HG03378 (cell line): ENCODE data around the gene TMIGD3.

Source experiments
- ATAC-seq: cut with Tn5 transposase; IDR thresholded peaks from one replicate; pipeline ENCODE4 v1.9.1; 2021; ENCODE audit warnings: mild to moderate bottlenecking, moderate library complexity; ENCODE audit not compliant: unreplicated experiment

TMIGD3 gene

DNA sequence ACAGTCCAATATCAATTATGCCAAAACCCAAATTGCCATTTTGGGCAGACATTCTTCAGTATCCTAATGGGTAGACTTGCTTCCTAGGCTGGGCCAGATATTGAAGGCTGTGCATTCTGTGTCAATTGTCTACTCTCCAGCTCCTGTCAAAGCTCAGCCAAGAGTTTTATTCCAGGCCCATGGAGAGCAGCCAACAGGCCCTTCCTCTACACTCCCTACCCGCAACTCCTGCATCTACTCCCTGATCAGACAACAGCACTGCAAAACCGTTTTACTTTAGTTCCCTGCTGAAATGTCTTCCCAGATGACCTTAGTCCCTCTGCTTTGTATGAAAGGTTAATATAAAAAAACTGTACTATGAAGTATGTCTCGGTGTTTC, 6.6 kb upstream of the TMIGD3 start:
- ATAC-seq: no peak

DNA sequence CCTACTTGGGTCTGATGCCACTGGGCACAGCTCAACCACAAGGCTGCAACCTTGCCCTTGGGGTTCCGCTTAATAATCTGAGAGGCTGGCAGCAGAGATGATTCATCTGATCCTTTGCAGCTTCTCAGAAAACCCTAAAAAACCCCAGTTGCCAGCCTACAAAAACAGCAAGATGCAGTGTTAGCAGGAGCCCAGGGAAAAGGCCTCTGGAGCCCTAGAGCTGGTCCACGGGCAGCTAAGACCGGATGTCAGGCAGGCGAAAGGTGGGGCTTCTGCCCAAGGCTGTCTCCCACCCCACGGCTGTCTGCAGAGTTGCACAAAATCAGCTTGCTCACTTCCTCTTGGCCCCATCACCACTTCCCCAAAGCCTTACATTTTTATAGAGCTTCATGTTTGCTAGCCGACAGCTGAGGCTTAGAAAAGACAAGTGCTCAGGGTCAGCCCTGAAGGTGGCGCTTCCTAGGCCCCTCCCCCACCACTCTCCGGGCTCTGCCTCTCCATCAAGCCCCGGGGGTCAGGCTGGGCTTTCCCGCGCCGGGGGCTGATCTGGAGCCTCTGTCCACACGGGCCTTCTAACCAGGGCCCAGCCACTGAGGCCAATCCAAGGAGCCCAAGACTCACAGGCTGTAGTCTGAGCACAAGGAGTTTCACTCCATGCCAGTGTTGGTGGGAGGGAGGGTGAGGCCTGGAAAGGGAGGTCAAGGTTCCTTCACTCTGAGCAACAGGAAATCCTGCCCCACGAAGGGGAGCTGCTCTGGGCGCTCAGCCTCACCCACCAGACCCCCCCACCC, 4.2 kb upstream of the TMIGD3 start:
- ATAC-seq: peak; percentile 59

DNA sequence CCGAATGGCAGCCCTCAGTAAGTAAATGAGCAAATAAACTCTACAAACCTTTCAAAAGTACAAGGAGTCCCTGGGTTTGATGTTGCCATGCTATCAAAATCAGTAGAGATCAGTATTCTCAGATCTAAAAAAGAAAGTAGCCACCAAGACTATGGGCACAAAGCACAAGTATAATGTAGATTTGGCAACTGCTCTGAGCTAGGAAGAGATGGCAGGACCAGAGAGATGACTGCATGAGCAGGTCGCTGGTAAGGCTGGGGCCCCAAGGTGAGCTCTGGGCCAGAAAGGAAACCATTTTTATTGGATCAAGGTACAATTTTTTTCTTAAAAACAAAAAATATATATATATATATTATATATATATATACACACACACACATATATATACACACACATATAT, 3.1 kb upstream of the TMIGD3 start:
- ATAC-seq: no peak

DNA sequence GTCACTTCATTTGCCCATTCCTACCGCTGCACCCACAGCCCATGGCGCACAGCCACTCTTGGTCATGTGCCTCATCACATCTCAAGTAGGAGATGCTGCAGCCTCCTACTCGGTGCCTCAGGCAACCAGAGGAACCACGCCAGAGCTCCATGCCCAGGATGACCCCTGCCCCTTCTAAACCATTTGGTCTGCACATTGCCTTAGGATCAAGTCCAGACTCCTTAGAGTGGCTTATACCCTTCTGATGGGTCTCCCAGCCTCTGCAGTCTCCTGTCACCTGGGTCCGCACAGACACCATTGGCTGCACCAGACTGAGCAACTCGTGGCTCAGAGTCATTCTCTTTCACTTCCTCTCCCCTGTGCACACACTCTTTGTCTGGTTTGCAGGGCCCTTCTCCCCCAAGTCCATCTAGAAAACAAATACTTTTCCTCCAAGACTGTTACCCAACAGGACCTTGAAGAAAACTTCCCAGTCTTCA, 2.2 kb upstream of the TMIGD3 start:
- peak; percentile 36 for ATAC-seq

DNA sequence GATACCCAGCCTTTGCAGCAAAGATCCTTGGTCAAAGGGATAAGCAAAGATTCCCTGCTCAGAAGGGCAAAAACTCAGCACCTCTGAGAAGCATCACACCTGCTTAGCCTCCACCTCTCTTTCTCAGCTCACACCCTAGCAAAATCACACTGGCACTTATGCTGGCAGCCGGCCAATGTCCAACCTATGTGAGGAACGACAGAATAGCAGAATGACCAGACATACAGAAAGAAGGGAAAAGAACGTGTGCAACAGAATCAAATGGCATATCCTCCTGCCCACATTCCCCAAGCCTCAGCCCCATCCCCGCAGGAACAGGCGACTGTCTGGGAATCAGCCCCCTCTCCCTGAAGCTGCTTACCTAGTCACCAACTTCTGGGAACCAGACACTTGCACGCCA, 664 bp upstream of the TMIGD3 start:
- no peak for ATAC-seq

DNA sequence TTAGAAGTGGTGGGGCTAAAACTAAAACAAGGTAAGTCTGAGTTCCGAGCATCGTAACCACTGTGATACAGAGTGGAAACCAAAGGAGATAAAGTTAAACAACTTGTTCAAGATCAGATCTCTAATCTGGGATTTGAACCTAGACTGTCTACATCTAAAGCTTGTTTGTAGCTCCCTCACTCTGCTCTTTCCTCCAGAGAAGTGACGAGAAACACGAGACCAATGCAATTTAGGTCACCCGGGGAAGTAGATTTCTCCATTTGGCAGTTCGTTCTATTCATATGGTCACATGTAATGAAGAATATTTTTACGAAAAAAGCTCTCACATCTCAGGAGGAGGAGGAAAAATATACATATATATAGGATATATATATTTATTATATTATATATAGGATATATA, 1.8 kb downstream of the TMIGD3 start:
- no peak for ATAC-seq

DNA sequence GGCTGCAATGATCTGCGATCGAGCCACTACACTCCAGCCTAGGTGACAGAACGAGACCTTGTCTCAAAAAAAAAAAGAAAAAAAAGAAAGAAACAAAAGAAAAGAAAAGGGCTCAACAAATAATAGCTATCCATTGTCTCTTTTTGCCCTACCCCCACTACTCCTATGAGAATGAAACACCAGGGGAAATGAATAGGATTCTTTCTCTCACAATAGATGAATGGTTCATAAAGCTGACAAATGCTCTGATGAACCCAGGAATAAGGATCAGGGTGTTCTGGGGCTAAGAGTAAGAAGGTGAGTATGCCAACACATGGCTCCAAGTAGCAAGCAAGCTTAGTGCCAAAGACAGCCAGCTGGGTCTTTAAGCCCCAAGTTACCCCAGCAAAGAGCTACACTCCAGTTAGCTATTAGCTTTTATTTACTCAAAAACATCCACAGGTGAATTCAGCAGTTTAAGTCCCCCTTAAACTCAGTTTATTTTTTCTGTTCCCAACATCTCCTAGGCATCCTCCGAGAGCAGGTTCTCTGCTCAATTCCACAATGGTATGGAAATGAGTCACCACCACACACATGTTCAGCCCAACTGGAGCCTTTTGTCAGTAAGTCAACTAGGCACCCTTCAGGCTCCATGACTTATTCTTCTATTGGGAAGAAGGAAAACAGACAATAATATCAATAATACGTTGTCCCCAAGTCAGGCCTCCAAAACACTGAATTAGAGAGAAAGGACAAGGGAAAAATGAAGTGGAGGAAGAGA, 4.2 kb downstream of the TMIGD3 start:
- ATAC-seq: no peak

DNA sequence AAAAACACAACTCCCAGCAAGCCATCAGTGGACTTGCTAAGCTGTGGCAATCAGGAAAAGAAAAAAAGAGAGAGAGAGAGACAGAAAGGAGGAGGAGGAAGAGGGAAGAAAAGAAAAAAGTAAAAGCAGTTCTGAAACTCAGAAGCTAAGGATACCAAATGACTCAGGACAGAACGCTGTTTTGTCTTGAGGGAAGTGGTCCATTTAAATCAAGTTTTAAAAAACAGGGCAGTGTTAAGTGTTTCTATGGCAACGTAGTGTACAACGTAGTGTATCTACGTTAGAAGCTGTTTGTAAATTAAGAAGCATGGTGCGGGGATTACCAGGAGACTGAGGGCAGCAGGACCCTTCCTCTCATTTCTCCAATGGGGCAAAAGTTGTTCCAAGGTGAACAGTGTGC, 5.8 kb downstream of the TMIGD3 start:
- ATAC-seq: no peak

DNA sequence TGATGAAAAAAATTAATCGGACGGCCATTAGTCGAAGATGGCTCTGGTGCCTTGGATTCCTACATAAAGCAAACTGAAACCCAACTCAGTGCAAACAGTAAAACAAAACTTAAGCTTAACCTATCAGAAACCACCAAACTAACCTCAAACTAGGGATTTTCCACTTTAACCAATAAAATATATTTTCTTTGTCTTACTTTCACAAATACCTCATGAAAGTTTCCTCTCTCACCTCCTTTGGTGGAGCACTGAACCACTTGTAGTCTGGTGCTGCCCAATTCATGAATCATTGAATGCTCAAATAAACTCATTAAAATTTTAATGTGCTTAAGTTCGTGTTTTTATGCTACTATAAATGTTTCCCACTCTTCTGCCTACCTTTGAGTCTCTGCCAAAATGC, 7.0 kb downstream of the TMIGD3 start:
- ATAC-seq: no peak

DNA sequence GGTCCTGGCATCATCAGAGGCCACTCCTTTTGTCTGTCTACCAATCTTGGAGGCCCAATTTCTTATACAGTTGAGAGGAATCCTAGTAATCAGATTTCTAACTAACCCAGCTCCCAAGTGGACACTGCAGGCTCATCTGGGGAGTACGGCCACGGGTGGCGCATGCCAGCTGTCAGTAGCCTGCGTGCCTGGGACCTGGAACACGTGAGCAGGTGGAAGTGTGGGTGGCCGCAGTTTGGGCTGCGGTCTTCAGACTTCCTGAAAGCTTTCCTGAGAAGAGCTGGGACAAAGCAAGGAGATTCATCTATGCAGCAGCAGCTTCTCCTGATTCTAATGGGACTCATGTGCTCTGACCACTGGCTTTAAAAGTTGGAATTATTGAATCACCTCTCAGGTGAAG, 12.4 kb downstream of the TMIGD3 start:
- no peak for ATAC-seq

DNA sequence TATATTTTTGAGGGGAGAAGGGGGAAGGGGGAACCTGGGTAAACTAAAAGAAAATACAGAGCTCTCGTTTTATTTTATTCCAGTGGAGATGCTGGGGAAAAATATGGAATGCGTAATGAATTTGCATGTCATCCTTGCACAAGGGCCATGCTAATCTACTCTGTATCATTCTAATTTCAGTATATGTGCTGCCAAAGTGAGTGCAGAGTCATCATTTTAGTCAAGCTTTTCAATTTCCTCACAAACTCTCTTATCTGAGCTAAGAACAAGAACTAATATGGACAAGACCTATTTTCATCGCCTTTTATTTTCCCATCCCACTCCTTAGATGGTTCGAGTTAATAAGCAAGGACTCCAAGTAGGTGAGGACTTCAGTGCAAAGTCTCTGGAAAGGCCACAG, 13.2 kb downstream of the TMIGD3 start:
- no peak for ATAC-seq

DNA sequence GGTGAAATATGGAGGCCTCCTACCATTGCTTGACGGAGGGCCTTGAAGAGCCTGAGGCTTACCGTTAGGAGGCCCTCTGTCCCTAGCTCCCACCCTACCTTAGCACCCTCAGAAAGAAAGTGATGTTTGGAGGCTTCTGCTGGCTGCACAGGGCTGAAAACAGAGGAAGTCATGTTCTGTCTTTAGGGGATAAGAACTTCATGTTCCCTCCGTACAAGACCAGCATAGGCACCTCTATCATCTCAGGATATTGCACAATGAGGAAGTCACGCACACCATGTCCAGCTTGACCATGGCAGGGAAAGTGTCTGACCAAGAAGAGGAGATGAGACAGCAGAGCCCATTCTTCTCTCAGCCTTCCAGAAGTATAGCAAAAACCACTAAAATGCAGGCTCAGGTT, 13.8 kb downstream of the TMIGD3 start:
- ATAC-seq: no peak

DNA sequence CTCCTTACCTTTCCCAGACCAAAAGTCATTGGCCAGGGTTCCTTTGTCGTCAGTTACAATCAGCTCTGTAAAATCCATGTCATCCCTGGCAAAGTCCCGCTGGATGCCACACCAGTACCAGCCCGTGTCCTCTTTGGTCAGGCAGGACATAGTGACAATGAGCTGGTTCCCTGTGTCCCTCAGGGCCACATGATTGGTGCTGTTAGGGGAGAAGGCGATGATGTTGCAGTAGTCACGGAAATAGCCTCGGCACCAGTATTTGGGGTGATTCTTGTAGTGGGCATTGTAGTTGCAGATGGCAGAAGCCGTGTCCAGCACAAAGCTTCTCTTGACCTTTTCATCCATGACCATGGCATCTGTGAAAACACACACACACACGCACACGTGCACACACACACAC, 14.8 kb downstream of the TMIGD3 start:
- no peak for ATAC-seq

DNA sequence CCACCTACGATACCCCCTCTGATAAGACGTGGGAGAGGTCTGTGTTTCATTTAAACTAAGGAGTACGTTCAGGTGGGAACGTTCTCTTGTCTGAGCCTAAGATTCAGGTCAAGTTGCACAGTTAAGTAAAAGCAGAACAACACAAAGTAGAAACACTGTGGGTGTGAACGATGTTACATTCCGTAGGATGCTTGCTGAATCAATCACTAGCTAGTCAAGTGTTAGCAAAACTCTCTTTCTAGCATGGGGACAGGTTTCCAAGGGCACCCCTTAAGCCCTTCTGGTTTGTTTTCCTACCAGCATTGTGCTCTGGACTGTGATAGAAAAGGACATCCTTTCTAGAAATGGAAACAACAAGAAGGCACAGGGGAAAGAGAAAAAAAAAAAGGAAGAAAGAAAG, 16.3 kb downstream of the TMIGD3 start:
- no peak for ATAC-seq

DNA sequence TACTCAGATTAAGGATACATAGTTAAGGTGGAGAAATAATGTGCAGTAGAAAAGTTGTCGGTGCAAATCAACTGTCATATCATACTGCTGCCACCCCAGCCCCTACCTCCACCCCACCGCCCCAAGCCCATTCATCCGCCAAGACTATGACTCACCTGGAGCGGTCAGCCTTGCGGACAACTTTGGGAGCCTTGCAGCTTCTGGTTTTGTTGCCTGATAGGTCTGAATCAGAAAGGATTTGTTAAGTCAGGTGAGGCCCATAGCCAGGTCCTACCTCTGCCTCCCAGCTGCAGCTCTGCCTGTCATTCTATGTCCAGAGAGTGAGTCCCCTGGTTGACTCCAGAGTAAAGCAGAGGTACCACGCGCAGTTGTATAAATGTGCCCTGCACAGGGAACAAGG, 17.0 kb downstream of the TMIGD3 start:
- no peak for ATAC-seq

DNA sequence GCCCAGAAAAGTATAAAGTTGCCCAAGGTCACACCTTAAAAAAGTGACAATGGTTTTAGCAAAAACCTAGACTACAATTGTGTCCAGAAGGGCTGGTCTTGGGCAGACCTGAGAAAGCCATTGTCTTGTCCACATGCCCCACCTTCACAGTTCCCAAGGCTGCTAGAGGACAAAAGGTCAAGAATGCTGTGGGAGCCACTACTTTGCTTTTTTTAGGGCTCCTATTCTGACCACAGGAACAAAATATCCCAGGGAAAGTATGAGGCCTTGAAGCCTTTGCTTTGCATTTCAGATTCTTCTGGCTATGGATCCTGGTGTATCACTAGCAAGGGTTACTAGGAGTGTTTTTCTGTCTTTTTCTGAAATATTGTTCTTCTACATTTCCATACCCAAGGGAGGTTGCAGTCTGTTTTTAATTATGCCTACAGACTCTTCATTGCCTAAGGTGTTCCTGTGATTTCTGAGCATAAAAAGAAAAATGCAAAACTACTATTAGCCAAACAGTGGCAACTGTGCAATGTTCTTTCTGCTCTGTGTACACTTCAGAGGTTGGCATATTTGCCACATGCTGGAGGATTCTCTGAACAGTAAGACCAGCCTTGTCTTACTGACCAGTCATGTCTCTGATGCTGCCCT, 18.9 kb downstream of the TMIGD3 start:
- no peak for ATAC-seq

DNA sequence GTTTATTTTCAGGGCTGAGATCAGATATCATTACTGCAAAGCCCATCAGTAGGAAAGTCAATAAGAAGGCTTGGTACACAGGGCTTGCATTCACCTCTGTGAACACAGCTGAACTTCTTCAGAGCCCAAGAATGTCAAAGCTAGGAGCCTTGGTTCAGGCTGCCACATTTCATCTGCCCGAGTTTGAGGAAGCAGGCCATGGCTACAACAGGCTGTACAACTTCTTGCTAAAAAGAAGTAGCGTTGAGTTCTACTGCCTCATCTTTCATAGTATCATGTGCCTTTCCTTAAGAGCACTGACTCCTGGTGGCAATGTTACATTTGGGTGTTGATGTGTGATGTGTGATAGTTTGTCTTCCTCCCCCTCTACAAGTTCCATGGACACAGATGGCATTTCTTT, 19.6 kb downstream of the TMIGD3 start:
- ATAC-seq: no peak

DNA sequence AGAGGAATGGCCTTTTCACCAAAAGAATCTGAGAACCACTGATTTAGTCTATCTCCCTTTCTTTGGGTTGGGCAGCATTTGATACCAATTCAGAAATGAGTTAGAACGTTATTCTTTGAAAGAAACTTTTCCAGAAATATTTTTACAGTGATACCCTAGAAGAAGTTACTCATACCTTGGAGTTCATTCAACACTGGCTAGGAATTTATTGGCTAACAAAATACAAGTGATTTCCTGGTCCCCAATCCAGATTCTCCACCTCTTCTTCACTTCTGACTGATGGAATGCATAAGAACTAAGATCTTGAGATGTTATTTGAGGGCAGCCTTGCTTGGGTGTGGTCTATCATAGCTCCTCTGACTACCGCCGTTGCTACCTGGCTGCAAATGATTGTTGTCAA, 20.3 kb downstream of the TMIGD3 start:
- ATAC-seq: no peak

DNA sequence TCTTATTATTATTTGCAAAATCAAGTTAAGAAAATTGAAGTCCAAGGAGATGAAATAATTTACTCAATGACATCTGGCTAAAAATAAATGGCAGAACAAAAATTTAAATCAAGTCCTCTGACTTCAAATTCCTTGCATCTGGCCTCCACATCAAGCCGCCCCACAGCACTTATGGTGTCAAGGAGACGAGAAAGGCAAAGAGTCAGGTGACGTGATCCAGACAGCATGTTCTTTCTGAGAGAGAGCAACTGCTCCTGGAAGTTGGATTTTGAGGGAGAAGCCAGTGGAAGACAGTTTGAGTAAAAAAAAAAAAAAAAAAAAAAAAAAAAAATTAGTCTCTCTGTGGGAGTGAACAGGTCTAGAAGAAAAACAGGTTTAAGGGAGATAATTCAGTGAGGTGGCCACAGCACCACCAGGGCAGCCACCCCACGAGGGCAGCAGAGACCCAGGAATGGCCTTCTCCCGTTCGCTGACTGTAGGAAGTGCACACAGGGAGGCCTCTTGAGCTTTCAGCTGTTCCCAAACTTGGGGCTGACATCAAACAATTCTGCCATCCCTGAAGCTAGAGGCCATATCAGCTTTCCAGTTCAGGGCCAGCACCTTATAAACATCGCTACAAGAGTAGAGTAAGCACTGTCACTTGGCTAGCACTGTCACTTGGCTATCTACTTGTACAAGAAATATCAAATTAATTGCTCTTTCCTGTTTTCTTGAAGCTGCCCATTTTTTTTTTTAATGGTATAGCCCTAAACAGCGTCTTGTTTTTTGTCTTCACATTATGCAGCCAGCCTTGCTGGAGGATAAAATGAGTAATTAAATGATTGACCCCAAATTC, 21.8 kb downstream of the TMIGD3 start:
- no peak for ATAC-seq

DNA sequence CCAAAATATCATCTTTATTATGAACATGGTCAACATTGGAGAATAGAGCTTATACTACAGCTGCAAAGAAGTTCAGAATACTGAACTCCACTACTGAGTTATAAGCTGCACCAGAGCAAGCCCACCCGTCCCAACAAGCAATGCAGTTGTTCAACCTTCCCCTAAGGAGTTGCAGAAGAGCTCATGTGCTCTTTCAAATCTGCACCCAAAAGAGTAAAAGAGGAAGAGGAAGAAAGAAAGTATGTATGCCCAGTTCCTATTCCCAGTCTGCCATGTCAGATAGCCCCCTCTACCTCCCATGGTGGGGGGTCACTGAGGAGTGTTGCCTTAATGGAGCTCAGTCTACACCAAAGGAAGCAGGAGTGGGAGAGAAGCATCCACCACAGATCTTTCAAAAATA, 22.8 kb downstream of the TMIGD3 start:
- no peak for ATAC-seq

DNA sequence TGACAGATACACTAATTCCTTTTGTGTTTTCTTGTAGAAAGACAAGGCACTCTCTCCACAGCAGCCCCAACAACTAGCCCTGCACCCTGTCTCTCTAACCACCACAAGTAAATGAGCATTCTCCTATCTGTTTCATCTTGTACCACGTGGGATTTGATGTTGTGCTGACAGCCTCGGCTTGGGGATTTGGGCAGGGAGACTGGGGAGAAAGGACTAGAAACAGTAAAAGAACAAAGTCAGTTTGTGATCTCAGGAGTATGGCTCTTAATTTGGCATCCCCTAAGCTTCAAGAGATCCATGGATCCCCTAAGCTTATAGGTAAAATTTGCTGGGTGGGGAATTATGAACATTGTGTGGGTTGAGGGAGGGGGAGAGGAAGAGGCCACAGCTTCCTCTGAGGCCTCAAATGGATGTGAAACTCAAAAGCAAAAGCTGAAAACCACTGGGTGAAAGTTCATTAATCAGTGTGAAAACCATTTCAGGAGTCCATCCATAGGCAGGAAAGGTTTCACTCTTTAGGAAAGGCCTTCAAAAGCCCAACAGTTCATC, 26.6 kb downstream of the TMIGD3 start:
- ATAC-seq: peak; percentile 80
